ENCODE measurements around the gene TBATA.

TBATA gene

GRCh38 chr10:70807556-70807955, 22.4 kb upstream of the TBATA start:
- no peak for DNase-seq (ENCODE audit: low read depth in 2 of 2)

GRCh38 chr10:70806841-70807240, 21.7 kb upstream of the TBATA start:
- no peak for DNase-seq (ENCODE audit: low read depth in 2 of 2)

- DNase-seq (ENCODE audit: low read depth in 2 of 2) = no peak
Measured at GRCh38 chr10:70805619-70806215, 20.5 kb upstream of the TBATA start.

- DNase-seq (ENCODE audit: low read depth in 2 of 2) = no peak
Measured at GRCh38 chr10:70804421-70804808, 19.2 kb upstream of the TBATA start.

GRCh38 chr10:70803775-70804420, 18.7 kb upstream of the TBATA start:
- no peak for DNase-seq (ENCODE audit: low read depth in 2 of 2)

GRCh38 chr10:70801854-70802253, 16.7 kb upstream of the TBATA start:
- DNase-seq (ENCODE audit: low read depth in 2 of 2) = no peak

GRCh38 chr10:70799124-70799523, 13.9 kb upstream of the TBATA start:
- DNase-seq (ENCODE audit: low read depth in 2 of 2) = no peak

GRCh38 chr10:70797840-70798239, 12.7 kb upstream of the TBATA start:
- no peak for DNase-seq (ENCODE audit: low read depth in 2 of 2)

GRCh38 chr10:70795613-70796012, 10.4 kb upstream of the TBATA start:
- DNase-seq (ENCODE audit: low read depth in 2 of 2) = no peak

- no peak for DNase-seq (ENCODE audit: low read depth in 2 of 2)
Measured at GRCh38 chr10:70791386-70792039, 6.3 kb upstream of the TBATA start.

GRCh38 chr10:70786799-70787415, 1.7 kb upstream of the TBATA start:
- DNase-seq (ENCODE audit: low read depth in 2 of 2) = peak; percentile 6 to 8

GRCh38 chr10:70784471-70784870, 706 bp downstream of the TBATA start:
- no peak for DNase-seq (ENCODE audit: low read depth in 2 of 2)

GRCh38 chr10:70784016-70784415, 1.2 kb downstream of the TBATA start:
- DNase-seq (ENCODE audit: low read depth in 2 of 2) = no peak

- DNase-seq (ENCODE audit: low read depth in 2 of 2) = no peak
Measured at GRCh38 chr10:70782746-70783680, 2.2 kb downstream of the TBATA start.

- DNase-seq (ENCODE audit: low read depth in 2 of 2) = no peak
Measured at GRCh38 chr10:70782086-70782745, 3.0 kb downstream of the TBATA start.

GRCh38 chr10:70781461-70782051, 3.6 kb downstream of the TBATA start:
- no peak for DNase-seq (ENCODE audit: low read depth in 2 of 2)

GRCh38 chr10:70780772-70781171, 4.4 kb downstream of the TBATA start:
- no peak for DNase-seq (ENCODE audit: low read depth in 2 of 2)

GRCh38 chr10:70780370-70780760, 4.8 kb downstream of the TBATA start:
- no peak for DNase-seq (ENCODE audit: low read depth in 2 of 2)

- no peak for DNase-seq (ENCODE audit: low read depth in 2 of 2)
Measured at GRCh38 chr10:70779511-70780369, 5.4 kb downstream of the TBATA start.

- DNase-seq (ENCODE audit: low read depth in 2 of 2) = no peak
Measured at GRCh38 chr10:70779088-70779487, 6.1 kb downstream of the TBATA start.

Data from stimulated activated CD8-positive, alpha-beta memory T cell treated with anti-CD3 and anti-CD28 coated beads, Interleukin-15, amount 100 ng/mL, for 4 hours (primary cell).